ENCODE data around the gene RAB8A. TPM values are rescaled to one million over a fixed set of nuclear protein-coding genes. Genes with fewer than 3 reads are reported as not detected.

Gene RAB8A
- total RNA-seq, 1 donor from 2014 or later = 60.6 TPM

DNA sequence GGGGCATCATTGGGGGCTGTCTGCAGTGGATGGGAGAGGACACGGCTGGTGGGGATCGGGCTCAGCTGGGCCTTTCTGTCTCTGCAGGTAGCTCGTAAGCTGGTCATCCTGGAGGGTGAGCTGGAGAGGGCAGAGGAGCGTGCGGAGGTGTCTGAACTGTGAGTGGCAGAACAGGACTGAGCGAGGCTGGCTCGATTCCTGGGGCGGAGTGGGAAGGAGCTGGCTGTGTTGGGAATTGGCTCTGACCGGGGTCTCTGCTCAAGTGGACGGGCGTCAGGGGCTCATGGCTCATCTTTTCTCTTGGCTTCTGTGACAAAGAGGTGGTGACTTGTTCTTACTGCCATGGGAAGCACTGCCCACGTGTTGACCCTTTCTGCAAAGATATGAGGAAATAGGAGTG, 23.7 kb upstream of the RAB8A start:
- peaks cover 23% of the 10 kb centered on the region for H3K27me3 Mint-ChIP-seq (ENCODE audit: unreplicated experiment)
- TF ChIP-seq, protein P1, sequence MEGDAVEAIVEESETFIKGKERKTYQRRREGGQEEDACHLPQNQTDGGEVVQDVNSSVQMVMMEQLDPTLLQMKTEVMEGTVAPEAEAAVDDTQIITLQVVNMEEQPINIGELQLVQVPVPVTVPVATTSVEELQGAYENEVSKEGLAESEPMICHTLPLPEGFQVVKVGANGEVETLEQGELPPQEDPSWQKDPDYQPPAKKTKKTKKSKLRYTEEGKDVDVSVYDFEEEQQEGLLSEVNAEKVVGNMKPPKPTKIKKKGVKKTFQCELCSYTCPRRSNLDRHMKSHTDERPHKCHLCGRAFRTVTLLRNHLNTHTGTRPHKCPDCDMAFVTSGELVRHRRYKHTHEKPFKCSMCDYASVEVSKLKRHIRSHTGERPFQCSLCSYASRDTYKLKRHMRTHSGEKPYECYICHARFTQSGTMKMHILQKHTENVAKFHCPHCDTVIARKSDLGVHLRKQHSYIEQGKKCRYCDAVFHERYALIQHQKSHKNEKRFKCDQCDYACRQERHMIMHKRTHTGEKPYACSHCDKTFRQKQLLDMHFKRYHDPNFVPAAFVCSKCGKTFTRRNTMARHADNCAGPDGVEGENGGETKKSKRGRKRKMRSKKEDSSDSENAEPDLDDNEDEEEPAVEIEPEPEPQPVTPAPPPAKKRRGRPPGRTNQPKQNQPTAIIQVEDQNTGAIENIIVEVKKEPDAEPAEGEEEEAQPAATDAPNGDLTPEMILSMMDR (IDR thresholded peaks at IDR 0.05; ENCODE audit: unreplicated experiment) = no peak
- no peak for DNase-seq (ENCODE audit: low spot score)
- H3K4me1 Mint-ChIP-seq (ENCODE audit: unreplicated experiment) = peaks cover 19% of the 10 kb centered on the region
- H3K36me3 Mint-ChIP-seq (ENCODE audit: low read depth, unreplicated experiment) = peaks cover 57% of the 10 kb centered on the region
- peak overlapping the region; percentile 42 for H3K27ac Mint-ChIP-seq (ENCODE audit: unreplicated experiment)
- H3K9me3 Mint-ChIP-seq (ENCODE audit: unreplicated experiment) = no peaks in the 10 kb centered on the region
- H3K4me3 Mint-ChIP-seq (ENCODE audit: unreplicated experiment) = peak overlapping the region; percentile 71

DNA sequence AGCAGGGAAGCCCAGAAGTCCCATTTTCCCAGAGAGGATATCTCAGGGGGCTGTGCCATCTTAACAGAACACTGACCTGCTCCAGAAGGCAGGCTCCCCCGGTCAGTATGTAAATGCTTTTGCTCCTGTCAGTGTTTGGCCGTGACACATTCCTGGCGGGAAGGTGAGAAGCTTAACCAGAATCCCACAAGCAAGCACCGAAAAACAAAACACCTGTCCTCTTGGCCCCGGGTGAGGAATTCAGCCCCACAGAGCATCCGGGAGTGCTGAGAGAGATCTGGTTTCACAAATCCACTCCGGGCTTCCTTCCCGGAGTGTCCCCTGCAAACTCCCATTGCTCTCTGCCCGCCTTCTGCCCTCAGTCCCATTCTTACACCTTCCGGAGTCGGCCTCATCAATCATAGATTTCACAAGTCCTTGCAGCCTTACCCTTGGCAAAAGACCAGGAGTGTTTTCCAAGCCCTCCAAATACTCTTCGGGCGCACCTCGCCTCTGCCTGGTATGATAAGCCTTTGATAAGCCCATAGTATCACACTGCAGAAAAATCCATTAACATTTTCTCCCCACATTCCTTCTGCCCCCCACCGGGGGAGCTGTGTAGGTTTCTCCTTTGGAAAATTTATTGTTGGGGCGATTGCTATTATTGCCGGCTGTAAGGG, 23.2 kb upstream of the RAB8A start:
- DNase-seq (ENCODE audit: low spot score) = no peak
- H3K27ac Mint-ChIP-seq (ENCODE audit: unreplicated experiment) = peak overlapping the region; percentile 67
- peaks cover 60% of the 10 kb centered on the region for H3K36me3 Mint-ChIP-seq (ENCODE audit: low read depth, unreplicated experiment)
- H3K4me3 Mint-ChIP-seq (ENCODE audit: unreplicated experiment) = peak overlapping the region; percentile 71
- H3K27me3 Mint-ChIP-seq (ENCODE audit: unreplicated experiment) = peaks cover 22% of the 10 kb centered on the region
- no peaks in the 10 kb centered on the region for H3K9me3 Mint-ChIP-seq (ENCODE audit: unreplicated experiment)
- TF ChIP-seq, protein P1 (IDR thresholded peaks at IDR 0.05; ENCODE audit: unreplicated experiment) = peak; percentile 36
- peaks cover 17% of the 10 kb centered on the region for H3K4me1 Mint-ChIP-seq (ENCODE audit: unreplicated experiment)

DNA sequence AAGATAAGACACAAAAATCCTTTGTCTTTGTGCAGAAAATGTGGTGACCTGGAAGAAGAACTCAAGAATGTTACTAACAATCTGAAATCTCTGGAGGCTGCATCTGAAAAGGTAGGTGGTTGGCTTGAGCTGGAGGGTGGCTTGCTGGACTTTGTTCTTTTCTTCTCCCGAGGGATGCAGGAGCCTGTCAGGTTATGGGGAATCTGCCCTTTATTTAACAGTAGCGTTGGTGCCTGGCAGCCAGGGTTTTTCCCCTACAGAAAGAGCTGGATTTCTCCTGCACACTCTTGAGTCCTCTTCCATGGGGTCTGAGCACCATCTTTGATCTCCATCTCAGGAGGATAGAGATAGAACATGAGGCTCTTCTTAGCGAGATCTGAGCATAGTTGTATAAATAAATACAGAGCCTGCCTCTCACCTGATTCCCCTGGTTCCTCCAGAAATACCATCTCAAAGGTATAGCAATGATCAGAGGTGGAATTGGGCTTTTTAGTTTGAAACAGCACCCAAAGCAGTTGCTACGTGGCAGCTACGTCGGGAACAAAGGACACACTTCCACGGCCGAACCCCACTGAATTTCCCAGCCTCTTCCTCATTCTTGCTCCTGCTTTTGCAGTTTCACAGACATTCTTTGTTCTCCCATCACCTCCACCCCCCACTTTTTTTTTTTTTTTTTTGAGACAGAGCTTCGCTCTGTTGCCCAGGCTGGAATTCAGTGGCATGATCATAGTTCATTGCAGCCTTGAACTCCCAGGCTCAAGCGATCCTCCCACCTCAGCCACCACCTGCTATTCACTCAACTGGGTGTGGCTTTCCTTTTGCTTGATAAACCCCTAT, 22.5 kb upstream of the RAB8A start:
- Mint-ChIP-seq H3K4me3 (ENCODE audit: unreplicated experiment) (peak overlapping the region; percentile 71), H3K36me3 (ENCODE audit: low read depth, unreplicated experiment) (peaks cover 62% of the 10 kb centered on the region), H3K27ac (ENCODE audit: unreplicated experiment) (peak overlapping the region; percentile 67), H3K4me1 (ENCODE audit: unreplicated experiment) (peaks cover 16% of the 10 kb centered on the region), H3K9me3 (ENCODE audit: unreplicated experiment) (no peaks in the 10 kb centered on the region), H3K27me3 (ENCODE audit: unreplicated experiment) (peaks cover 23% of the 10 kb centered on the region)
- TF ChIP-seq, protein P1 (IDR thresholded peaks at IDR 0.05; ENCODE audit: unreplicated experiment) = no peak
- no peak for DNase-seq (ENCODE audit: low spot score)

DNA sequence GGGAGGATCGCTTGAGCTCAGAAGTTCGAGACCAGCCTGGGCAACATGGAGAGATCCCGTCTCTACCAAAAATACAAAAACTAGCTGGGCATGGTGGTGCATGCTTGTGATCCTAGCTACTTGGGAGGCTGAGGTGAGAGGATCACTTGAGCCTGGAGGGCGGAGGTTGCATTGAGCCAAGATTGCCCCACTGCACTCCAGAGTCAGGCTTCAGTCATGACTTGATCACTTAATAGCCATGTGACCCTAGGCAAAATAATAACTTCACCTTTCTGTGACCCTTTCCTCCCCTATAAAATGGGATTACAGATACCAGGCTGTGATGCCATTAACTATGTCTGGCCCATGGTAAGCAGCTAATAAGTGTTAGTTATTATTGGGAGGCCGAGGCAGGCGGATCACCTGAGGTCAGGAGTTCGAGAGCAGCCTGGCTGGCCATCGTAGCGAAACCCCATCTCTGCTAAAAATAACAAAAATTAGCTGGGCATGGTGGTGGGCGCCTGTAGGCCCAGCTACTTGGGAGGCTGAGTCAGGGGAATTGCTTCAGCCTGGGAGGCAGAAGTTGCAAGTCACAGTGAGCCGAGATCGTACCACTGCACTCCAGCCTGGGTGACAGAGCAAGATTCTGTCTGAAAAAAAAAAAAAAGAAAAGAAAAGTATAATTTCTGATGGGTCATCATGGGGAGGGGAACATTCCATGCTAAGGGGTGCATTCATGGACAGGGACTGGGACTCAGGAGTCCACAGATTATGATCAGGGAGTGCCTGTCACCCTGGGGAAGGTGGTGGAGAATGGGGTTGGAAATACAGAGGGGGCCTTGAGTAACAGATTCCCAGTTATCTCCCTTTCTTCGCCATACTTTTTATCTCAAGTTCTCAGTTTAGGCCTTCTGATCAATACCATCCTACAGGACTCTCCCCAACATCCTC, 19.9 kb upstream of the RAB8A start:
- H3K27ac Mint-ChIP-seq (ENCODE audit: unreplicated experiment) = peak overlapping the region; percentile 24
- TF ChIP-seq, protein P1 (IDR thresholded peaks at IDR 0.05; ENCODE audit: unreplicated experiment) = no peak
- H3K4me1 Mint-ChIP-seq (ENCODE audit: unreplicated experiment) = no peaks in the 10 kb centered on the region
- no peak for DNase-seq (ENCODE audit: low spot score)
- H3K4me3 Mint-ChIP-seq (ENCODE audit: unreplicated experiment) = peak overlapping the region; percentile 29
- peaks cover 16% of the 10 kb centered on the region for H3K27me3 Mint-ChIP-seq (ENCODE audit: unreplicated experiment)
- peaks cover 62% of the 10 kb centered on the region for H3K36me3 Mint-ChIP-seq (ENCODE audit: low read depth, unreplicated experiment)
- H3K9me3 Mint-ChIP-seq (ENCODE audit: unreplicated experiment) = no peaks in the 10 kb centered on the region
